CD4-positive, alpha-beta T cell treated with Interleukin-17A for 4 hours (primary cell): Measurements from ENCODE around the gene GALNT13.

ENCODE experiments used
- DNase-seq: peaks from one replicate; pipeline ENCODE4 v3.0.0-alpha.2; 2020; ENCODE audit warnings: mixed read lengths

GALNT13 gene

GRCh38 chr2:154231021-154231420 is 359.3 kb downstream of the GALNT13 start:
- DNase-seq, result no peak

- DNase-seq, result no peak
Measured at GRCh38 chr2:154233231-154233630, 361.5 kb downstream of the GALNT13 start.

GRCh38 chr2:154238252-154238651 is 366.5 kb downstream of the GALNT13 start:
- DNase-seq, result no peak

- DNase-seq, result no peak
Measured at GRCh38 chr2:154240316-154240715, 368.6 kb downstream of the GALNT13 start.

GRCh38 chr2:154240921-154241379 is 369.2 kb downstream of the GALNT13 start:
- DNase-seq, result no peak

GRCh38 chr2:154242687-154243086 is 371.0 kb downstream of the GALNT13 start:
- no peak for DNase-seq

- DNase-seq, result no peak
Measured at GRCh38 chr2:154243685-154244084, 372.0 kb downstream of the GALNT13 start.

- DNase-seq, result no peak
Measured at GRCh38 chr2:154244932-154245331, 373.2 kb downstream of the GALNT13 start.

GRCh38 chr2:154247503-154247902 is 375.8 kb downstream of the GALNT13 start:
- DNase-seq, result no peak

- no peak for DNase-seq
Measured at GRCh38 chr2:154256136-154256535, 384.4 kb downstream of the GALNT13 start.

GRCh38 chr2:154259030-154259429 is 387.3 kb downstream of the GALNT13 start:
- DNase-seq, result no peak

- no peak for DNase-seq
Measured at GRCh38 chr2:154261473-154262027, 389.8 kb downstream of the GALNT13 start.

- no peak for DNase-seq
Measured at GRCh38 chr2:154263206-154263605, 391.5 kb downstream of the GALNT13 start.

GRCh38 chr2:154264024-154264423 is 392.3 kb downstream of the GALNT13 start:
- no peak for DNase-seq

GRCh38 chr2:154267983-154268382 is 396.3 kb downstream of the GALNT13 start:
- DNase-seq, result no peak

- DNase-seq, result no peak
Measured at GRCh38 chr2:154280543-154280942, 408.8 kb downstream of the GALNT13 start.

- no peak for DNase-seq
Measured at GRCh38 chr2:154289870-154290269, 418.1 kb downstream of the GALNT13 start.

- no peak for DNase-seq
Measured at GRCh38 chr2:154291511-154291910, 419.8 kb downstream of the GALNT13 start.

GRCh38 chr2:154291927-154292326 is 420.2 kb downstream of the GALNT13 start:
- no peak for DNase-seq

GRCh38 chr2:154293864-154294263 is 422.1 kb downstream of the GALNT13 start:
- DNase-seq, result no peak

GRCh38 chr2:154306266-154306970 is 434.7 kb downstream of the GALNT13 start:
- DNase-seq, result no peak

- DNase-seq, result no peak
Measured at GRCh38 chr2:154307007-154307406, 435.3 kb downstream of the GALNT13 start.

- DNase-seq, result no peak
Measured at GRCh38 chr2:154324601-154325000, 452.9 kb downstream of the GALNT13 start.

- DNase-seq, result no peak
Measured at GRCh38 chr2:154329510-154329909, 457.8 kb downstream of the GALNT13 start.

GRCh38 chr2:154331784-154332183 is 460.1 kb downstream of the GALNT13 start:
- DNase-seq, result no peak
